ENCODE results near the gene RILPL2. TPM values are rescaled to one million over a fixed set of nuclear protein-coding genes. Genes with fewer than 3 reads are reported as not detected.
A peak's percentile ranks its signal among the peaks of the same experiment; 100 is the strongest.

Gene RILPL2
- total RNA-seq, 1 donor from 2014 or later: 1.4 TPM

DNA sequence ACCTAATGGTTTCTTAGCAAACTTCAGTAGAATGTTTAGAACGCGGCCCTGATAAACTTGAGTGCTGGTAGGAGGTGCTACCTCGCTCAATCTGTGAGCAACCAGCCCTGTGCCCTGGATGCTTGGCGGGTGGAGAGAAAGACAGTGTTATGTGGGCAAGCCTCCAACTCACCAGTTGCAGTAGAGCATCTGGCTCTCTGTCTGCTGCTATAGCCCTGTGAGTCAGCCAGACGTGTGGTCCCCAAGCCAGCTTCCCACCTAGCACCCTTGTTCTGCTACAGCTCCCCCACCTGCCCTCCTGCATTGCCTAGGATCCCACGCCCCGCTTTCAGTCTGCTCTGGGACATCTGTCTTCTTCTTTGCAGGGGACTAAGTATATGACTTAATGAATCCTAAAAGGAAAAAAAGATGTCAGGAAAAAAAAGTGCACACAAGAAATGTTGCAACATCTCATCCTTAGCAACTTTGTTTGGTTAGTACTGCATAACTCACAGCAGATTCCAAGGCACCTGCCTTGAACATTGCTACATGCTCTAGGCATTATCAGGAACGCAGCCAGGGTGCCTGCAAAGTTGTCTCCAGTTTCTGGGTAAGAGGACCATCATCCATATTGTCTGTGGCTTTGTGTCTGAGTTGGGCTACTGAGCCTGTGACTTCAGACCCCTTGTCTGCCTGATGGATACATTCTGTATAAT lies 35.0 kb upstream of the RILPL2 start:
- no peak for TF ChIP-seq EZH2 (IDR thresholded peaks at IDR 0.05; ENCODE audit: insufficient read depth, low read length)
- TF ChIP-seq, protein P1, sequence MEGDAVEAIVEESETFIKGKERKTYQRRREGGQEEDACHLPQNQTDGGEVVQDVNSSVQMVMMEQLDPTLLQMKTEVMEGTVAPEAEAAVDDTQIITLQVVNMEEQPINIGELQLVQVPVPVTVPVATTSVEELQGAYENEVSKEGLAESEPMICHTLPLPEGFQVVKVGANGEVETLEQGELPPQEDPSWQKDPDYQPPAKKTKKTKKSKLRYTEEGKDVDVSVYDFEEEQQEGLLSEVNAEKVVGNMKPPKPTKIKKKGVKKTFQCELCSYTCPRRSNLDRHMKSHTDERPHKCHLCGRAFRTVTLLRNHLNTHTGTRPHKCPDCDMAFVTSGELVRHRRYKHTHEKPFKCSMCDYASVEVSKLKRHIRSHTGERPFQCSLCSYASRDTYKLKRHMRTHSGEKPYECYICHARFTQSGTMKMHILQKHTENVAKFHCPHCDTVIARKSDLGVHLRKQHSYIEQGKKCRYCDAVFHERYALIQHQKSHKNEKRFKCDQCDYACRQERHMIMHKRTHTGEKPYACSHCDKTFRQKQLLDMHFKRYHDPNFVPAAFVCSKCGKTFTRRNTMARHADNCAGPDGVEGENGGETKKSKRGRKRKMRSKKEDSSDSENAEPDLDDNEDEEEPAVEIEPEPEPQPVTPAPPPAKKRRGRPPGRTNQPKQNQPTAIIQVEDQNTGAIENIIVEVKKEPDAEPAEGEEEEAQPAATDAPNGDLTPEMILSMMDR (IDR thresholded peaks at IDR 0.05; ENCODE audit: insufficient read depth, low read depth, low read length): no peak
- no peak overlapping the region for H2AFZ ChIP-seq (ENCODE audit: low read depth, low read length)
- Mint-ChIP-seq H3K4me3 (ENCODE audit: unreplicated experiment) (no peak overlapping the region), H3K4me1 (ENCODE audit: low read depth, unreplicated experiment) (no peaks in the 10 kb centered on the region), H3K27me3 (ENCODE audit: low read depth, unreplicated experiment) (no peaks in the 10 kb centered on the region), H3K9me3 (ENCODE audit: unreplicated experiment) (no peaks in the 10 kb centered on the region), H3K27ac (ENCODE audit: unreplicated experiment) (peak overlapping the region; percentile 69), H3K36me3 (ENCODE audit: low read depth, unreplicated experiment) (peaks cover 13% of the 10 kb centered on the region)
- DNase-seq (ENCODE audit: low read depth) (peak; percentile 64), FAIRE-seq (no peak)
- H3K27me3 ChIP-seq (ENCODE audit: insufficient read depth, low read length): no peaks in the 10 kb centered on the region
- H3K9me3 ChIP-seq (ENCODE audit: insufficient read depth, low read depth, low read length): no peaks in the 10 kb centered on the region
- peaks cover 23% of the 10 kb centered on the region for H3K36me3 ChIP-seq (ENCODE audit: insufficient read depth, low read length)
- no peak overlapping the region for H3K4me3 ChIP-seq (ENCODE audit: insufficient read depth, low read depth, low read length)
- no peaks in the 10 kb centered on the region for H3K4me1 ChIP-seq (ENCODE audit: insufficient read depth, low read length)
- H3K9ac ChIP-seq (ENCODE audit: low read length): no peak overlapping the region
- no peak overlapping the region for H3K27ac ChIP-seq (ENCODE audit: low read depth, low read length)
- H4K20me1 ChIP-seq (ENCODE audit: insufficient read depth, low read length): peaks cover 26% of the 10 kb centered on the region
- H3K4me2 ChIP-seq (ENCODE audit: low read length): no peak overlapping the region
- H3K79me2 ChIP-seq (ENCODE audit: insufficient read depth, low read length): peaks cover 12% of the 10 kb centered on the region

DNA sequence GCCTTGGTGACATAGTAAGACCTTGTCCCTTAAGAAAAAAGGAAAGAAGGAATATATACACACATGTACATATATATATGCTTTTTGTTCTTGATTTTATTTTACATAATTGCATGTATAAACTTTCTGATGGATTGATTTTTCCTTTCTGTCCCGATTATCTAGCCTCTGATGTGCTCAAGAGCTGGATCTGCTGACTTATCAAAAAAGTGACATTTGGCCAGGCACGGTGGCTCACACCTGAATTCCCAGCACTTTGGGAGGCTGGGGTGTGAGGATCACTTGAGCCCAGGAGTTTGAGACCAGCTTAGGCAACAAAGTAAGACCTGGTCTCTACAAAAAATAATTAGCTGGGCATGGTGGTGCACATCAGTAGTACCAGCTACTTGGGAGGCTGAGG lies 33.5 kb upstream of the RILPL2 start:
- Histone ChIP-seq H3K27me3 (ENCODE audit: insufficient read depth, low read length) (no peaks in the 10 kb centered on the region), H3K9me3 (ENCODE audit: insufficient read depth, low read depth, low read length) (no peaks in the 10 kb centered on the region), H3K4me1 (ENCODE audit: insufficient read depth, low read length) (no peaks in the 10 kb centered on the region), H2AFZ (ENCODE audit: low read depth, low read length) (no peak overlapping the region), H3K4me2 (ENCODE audit: low read length) (no peak overlapping the region), H3K27ac (ENCODE audit: low read depth, low read length) (no peak overlapping the region), H3K9ac (ENCODE audit: low read length) (no peak overlapping the region), H4K20me1 (ENCODE audit: insufficient read depth, low read length) (peaks cover 37% of the 10 kb centered on the region), H3K79me2 (ENCODE audit: insufficient read depth, low read length) (peaks cover 23% of the 10 kb centered on the region), H3K36me3 (ENCODE audit: insufficient read depth, low read length) (peaks cover 20% of the 10 kb centered on the region), H3K4me3 (ENCODE audit: insufficient read depth, low read depth, low read length) (no peak overlapping the region)
- H3K9me3 Mint-ChIP-seq (ENCODE audit: unreplicated experiment): no peaks in the 10 kb centered on the region
- no peak overlapping the region for H3K4me3 Mint-ChIP-seq (ENCODE audit: unreplicated experiment)
- H3K27ac Mint-ChIP-seq (ENCODE audit: unreplicated experiment): peak overlapping the region; percentile 4
- no peaks in the 10 kb centered on the region for H3K4me1 Mint-ChIP-seq (ENCODE audit: low read depth, unreplicated experiment)
- DNase-seq (ENCODE audit: low read depth) (no peak), FAIRE-seq (no peak)
- H3K27me3 Mint-ChIP-seq (ENCODE audit: low read depth, unreplicated experiment): no peaks in the 10 kb centered on the region
- H3K36me3 Mint-ChIP-seq (ENCODE audit: low read depth, unreplicated experiment): peaks cover 25% of the 10 kb centered on the region
- TF ChIP-seq, protein P1 (IDR thresholded peaks at IDR 0.05; ENCODE audit: insufficient read depth, low read depth, low read length): no peak

DNA sequence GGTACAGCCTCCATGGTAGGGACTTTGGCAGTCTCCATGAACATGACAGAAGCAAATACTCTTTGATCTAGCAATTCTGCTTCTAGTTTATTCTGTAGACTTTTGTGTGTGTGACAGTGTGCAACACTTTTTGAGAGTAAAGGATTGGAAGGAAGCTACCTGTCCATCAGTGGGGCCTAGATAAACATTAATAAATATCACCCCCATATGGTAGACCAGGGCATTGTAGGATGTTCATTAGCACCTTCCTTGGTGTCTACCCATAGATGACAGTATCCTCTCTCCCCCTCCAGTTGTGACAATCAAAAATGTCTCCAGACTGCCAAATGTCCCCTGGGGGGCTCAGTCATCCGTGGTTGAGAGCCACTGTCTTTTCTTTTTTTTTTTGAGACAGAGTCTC lies 32.3 kb upstream of the RILPL2 start:
- no peak for FAIRE-seq
- Mint-ChIP-seq H3K27ac (ENCODE audit: unreplicated experiment) (no peak overlapping the region), H3K4me1 (ENCODE audit: low read depth, unreplicated experiment) (no peaks in the 10 kb centered on the region), H3K27me3 (ENCODE audit: low read depth, unreplicated experiment) (no peaks in the 10 kb centered on the region), H3K36me3 (ENCODE audit: low read depth, unreplicated experiment) (peaks cover 28% of the 10 kb centered on the region), H3K9me3 (ENCODE audit: unreplicated experiment) (no peaks in the 10 kb centered on the region), H3K4me3 (ENCODE audit: unreplicated experiment) (no peak overlapping the region)
- Histone ChIP-seq H3K27me3 (ENCODE audit: insufficient read depth, low read length) (no peaks in the 10 kb centered on the region), H3K79me2 (ENCODE audit: insufficient read depth, low read length) (peaks cover 31% of the 10 kb centered on the region), H3K9me3 (ENCODE audit: insufficient read depth, low read depth, low read length) (no peaks in the 10 kb centered on the region), H3K36me3 (ENCODE audit: insufficient read depth, low read length) (peaks cover 15% of the 10 kb centered on the region), H3K4me2 (ENCODE audit: low read length) (no peak overlapping the region), H3K9ac (ENCODE audit: low read length) (no peak overlapping the region), H3K27ac (ENCODE audit: low read depth, low read length) (no peak overlapping the region), H2AFZ (ENCODE audit: low read depth, low read length) (no peak overlapping the region), H3K4me3 (ENCODE audit: insufficient read depth, low read depth, low read length) (no peak overlapping the region), H4K20me1 (ENCODE audit: insufficient read depth, low read length) (peaks cover 33% of the 10 kb centered on the region), H3K4me1 (ENCODE audit: insufficient read depth, low read length) (no peaks in the 10 kb centered on the region)
- no peak for TF ChIP-seq EZH2 (IDR thresholded peaks at IDR 0.05; ENCODE audit: insufficient read depth, low read length)
- TF ChIP-seq, protein P1 (IDR thresholded peaks at IDR 0.05; ENCODE audit: insufficient read depth, low read depth, low read length): no peak
- DNase-seq (ENCODE audit: low read depth): no peak

Measured in astrocyte (in vitro differentiated cells and primary cell).